Kidney epithelial cell (primary cell): ENCODE results near the gene ERCC5. TPM values are rescaled to one million over a fixed set of nuclear protein-coding genes. Genes with fewer than 3 reads are reported as not detected.

Source experiments
- DNase-seq: peaks from one replicate; pipeline ENCODE4 v3.0.0-alpha.2; 2010; ENCODE audit warnings: low read depth
- H3K27me3 ChIP-seq: 2 replicates; pipeline ENCODE4 v1.6.0; 2011; ENCODE audit warnings: low read length; ENCODE audit not compliant: control insufficient read depth, insufficient read depth
- H3K36me3 ChIP-seq: 2 replicates; pipeline ENCODE4 v1.5.1; 2011; ENCODE audit warnings: low read length; ENCODE audit not compliant: control insufficient read depth, insufficient read depth
- H3K4me3 ChIP-seq: 2 replicates; pipeline ENCODE4 v1.5.1; 2011; ENCODE audit warnings: low read depth, mild to moderate bottlenecking, control low read depth, low read length
- total RNA-seq: library from RNA; depleted of rRNA; stranded (reverse); fragments of >200 nt; gene quantifications from 2 replicates; pipeline ENCODE4 v1.2.3, GENCODE V29; 2015
- TF ChIP-seq, protein P1 (sequence below): IDR thresholded peaks from 2 replicates; pipeline ENCODE4 v1.5.1; 2011; ENCODE audit warnings: mild to moderate bottlenecking, moderate library complexity, low read length, control low read depth, inconsistent platforms; ENCODE audit not compliant: insufficient read depth, poor library complexity, severe bottlenecking

ERCC5 gene
- total RNA-seq, 1 donor from 2014 or later: 39.4 TPM

- TF ChIP-seq, protein P1, sequence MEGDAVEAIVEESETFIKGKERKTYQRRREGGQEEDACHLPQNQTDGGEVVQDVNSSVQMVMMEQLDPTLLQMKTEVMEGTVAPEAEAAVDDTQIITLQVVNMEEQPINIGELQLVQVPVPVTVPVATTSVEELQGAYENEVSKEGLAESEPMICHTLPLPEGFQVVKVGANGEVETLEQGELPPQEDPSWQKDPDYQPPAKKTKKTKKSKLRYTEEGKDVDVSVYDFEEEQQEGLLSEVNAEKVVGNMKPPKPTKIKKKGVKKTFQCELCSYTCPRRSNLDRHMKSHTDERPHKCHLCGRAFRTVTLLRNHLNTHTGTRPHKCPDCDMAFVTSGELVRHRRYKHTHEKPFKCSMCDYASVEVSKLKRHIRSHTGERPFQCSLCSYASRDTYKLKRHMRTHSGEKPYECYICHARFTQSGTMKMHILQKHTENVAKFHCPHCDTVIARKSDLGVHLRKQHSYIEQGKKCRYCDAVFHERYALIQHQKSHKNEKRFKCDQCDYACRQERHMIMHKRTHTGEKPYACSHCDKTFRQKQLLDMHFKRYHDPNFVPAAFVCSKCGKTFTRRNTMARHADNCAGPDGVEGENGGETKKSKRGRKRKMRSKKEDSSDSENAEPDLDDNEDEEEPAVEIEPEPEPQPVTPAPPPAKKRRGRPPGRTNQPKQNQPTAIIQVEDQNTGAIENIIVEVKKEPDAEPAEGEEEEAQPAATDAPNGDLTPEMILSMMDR: no peak
- H3K27me3 ChIP-seq: no peaks in the 10 kb centered on the region
- no peak overlapping the region for H3K4me3 ChIP-seq
- no peaks in the 10 kb centered on the region for H3K36me3 ChIP-seq
- no peak for DNase-seq
These were observed 60.3 kb downstream of the ERCC5 start for GRCh38 chr13:102905905-102906771.

DNA sequence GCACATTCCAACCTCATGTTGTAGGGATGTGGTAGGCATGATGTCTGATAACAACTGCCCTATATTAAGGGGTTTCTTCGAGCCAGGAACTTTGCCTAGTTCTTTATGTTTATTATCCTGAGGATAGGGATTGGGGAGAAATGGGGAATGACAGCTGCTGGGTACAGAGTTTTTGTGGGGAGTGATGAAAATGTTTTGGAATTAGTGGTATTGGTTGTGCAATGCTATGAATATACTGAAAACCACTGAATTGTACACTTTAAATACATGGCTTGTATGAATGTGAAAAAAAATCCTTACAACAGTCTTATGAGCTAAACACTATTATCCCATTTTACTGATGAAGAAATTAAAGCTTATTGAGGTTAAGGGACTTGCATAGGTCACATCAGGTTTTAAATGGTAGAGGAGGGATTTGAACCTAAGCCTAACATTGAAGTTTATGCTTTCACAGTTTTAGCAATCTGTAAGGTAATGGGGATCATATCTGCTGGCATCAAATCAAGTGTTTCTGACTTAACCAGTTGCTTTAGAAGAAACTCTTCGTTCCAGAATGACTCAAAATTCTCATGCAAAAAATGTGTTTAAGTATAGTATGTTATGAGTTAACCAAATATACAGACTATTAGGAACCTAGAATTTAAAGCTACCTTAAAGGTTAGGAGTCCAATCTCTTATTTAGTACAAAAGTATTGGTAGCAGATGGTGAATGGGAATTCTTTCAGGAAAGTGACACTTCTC is 61.4 kb downstream of the ERCC5 start:
- TF ChIP-seq, protein P1: no peak
- Histone ChIP-seq H3K27me3 (no peaks in the 10 kb centered on the region), H3K36me3 (no peaks in the 10 kb centered on the region), H3K4me3 (no peak overlapping the region)
- no peak for DNase-seq

- TF ChIP-seq, protein P1: no peak
- no peak for DNase-seq
- H3K4me3 ChIP-seq: no peak overlapping the region
These were observed 62.2 kb downstream of the ERCC5 start for GRCh38 chr13:102907886-102908515.

DNA sequence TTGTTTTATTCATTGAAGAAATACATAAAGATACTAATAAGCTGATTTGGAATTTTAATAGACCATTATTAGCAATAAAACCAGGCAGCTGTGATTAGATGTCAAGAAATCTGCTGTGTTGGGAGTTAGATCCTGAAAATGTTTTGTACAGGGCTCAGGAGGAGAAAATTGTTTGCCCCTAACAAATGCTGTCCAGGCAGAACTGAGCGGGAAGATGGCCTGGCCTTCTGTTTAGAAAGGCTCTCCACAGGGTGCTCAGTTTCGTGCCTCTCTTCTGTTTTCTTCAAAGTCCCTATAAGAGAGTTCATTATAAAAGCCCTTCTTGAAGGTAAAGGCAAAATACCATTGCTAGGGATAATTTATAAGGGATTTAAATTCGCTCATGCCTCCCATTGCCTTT is 64.1 kb downstream of the ERCC5 start:
- H3K36me3 ChIP-seq: no peaks in the 10 kb centered on the region
- no peaks in the 10 kb centered on the region for H3K27me3 ChIP-seq
- TF ChIP-seq, protein P1: no peak
- DNase-seq: no peak
- no peak overlapping the region for H3K4me3 ChIP-seq

More at GRCh38 chr13:102907886-102908515, 62.2 kb downstream of the ERCC5 start:
- Histone ChIP-seq H3K36me3 (no peaks in the 10 kb centered on the region), H3K27me3 (no peaks in the 10 kb centered on the region)

GRCh38 chr13:102911336-102911735 is 65.5 kb downstream of the ERCC5 start:
- no peak overlapping the region for H3K4me3 ChIP-seq
- H3K27me3 ChIP-seq: no peaks in the 10 kb centered on the region
- TF ChIP-seq, protein P1: no peak
- DNase-seq: no peak
- H3K36me3 ChIP-seq: no peaks in the 10 kb centered on the region
